Mesodermal cell (in vitro differentiated cells): Measurements from ENCODE around the gene GASK1A.

Experiments used
- H3K27ac ChIP-seq: 2 replicates; pipeline ENCODE4 v1.7.0; 2013; ENCODE audit warnings: mild to moderate bottlenecking, low read depth, low read length, moderate library complexity; ENCODE audit not compliant: severe bottlenecking
- H3K36me3 ChIP-seq: 2 replicates; pipeline ENCODE4 v1.7.1; 2013; ENCODE audit warnings: mild to moderate bottlenecking, low read length, moderate library complexity; ENCODE audit not compliant: control insufficient read depth, insufficient read depth
- H3K4me1 ChIP-seq: one replicate; pipeline ENCODE4 v1.7.1; 2013; ENCODE audit warnings: mild to moderate bottlenecking, low read length; ENCODE audit not compliant: insufficient read depth, control insufficient read depth, poor library complexity, severe bottlenecking
- H3K4me3 ChIP-seq: 2 replicates; pipeline ENCODE4 v1.7.0; 2013; ENCODE audit warnings: low read length, control low read depth, mild to moderate bottlenecking; ENCODE audit not compliant: insufficient read depth, poor library complexity, severe bottlenecking; ENCODE audit errors: extremely low read depth
- H3K9me3 ChIP-seq: 2 replicates; pipeline ENCODE4 v1.7.1; 2013; ENCODE audit warnings: mild to moderate bottlenecking, low read length, moderate library complexity; ENCODE audit not compliant: control insufficient read depth
- WGBS, 2 experiments: methylation state at CpG; one replicate each; pipeline ENCODE4 v1.1.5; 2013; ENCODE audit warnings: missing lambda C conversion rate in 2 of 2; ENCODE audit not compliant: insufficient coverage in 2 of 2; 5-methylcytosine and 5-hydroxymethylcytosine counted together

Gene GASK1A

DNA sequence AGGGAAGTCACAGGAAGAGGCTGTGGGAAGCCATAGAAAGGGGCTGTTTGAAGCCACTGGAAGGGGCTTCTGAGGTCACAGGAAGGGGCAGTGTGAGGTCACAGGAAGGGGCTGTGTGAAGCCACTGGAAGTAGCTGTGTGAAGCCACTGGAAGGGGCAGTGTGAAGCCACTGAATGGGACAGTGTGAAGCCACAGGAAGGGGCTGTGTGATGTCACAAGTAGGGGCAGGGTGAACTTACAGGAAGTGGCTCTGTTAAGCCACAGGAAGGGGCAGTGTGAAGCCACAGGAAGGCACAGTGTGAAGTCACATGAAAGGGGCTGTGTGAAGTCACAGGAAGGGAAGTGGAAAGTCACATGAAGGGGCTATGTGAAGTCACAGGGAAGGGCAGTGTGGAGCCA, 33.1 kb downstream of the GASK1A start:
- H3K36me3 ChIP-seq: no peaks in the 10 kb centered on the region
- peaks cover 43% of the 10 kb centered on the region for H3K9me3 ChIP-seq
- H3K4me3 ChIP-seq: no peak overlapping the region
- no peaks in the 10 kb centered on the region for H3K4me1 ChIP-seq
- no peak overlapping the region for H3K27ac ChIP-seq

DNA sequence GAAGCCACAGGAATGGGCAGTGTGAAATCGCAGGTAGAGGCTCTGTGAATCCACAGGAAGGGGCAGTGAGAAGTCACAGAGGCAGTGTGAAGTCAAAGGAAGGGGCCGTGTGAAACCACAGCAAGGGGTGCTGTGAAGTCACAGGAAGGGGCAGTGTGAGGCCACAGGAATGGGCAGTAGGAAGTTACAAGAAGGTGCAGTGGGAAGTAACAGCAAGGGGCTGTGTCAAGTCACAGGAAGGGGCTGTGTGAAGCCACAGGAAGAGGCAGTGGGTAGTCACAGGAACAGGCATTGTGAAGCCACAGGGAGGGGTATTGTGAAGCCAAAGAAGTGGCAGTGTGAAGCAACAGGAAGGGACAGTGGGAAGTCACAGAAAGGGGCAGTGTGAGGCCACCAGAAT, 34.1 kb downstream of the GASK1A start:
- Histone ChIP-seq H3K27ac (no peak overlapping the region), H3K4me3 (no peak overlapping the region), H3K9me3 (peaks cover 43% of the 10 kb centered on the region), H3K4me1 (no peaks in the 10 kb centered on the region), H3K36me3 (no peaks in the 10 kb centered on the region)
- 82 to 85% methylated on average over 2 of the region's 2 CpGs for WGBS, 2 experiments

DNA sequence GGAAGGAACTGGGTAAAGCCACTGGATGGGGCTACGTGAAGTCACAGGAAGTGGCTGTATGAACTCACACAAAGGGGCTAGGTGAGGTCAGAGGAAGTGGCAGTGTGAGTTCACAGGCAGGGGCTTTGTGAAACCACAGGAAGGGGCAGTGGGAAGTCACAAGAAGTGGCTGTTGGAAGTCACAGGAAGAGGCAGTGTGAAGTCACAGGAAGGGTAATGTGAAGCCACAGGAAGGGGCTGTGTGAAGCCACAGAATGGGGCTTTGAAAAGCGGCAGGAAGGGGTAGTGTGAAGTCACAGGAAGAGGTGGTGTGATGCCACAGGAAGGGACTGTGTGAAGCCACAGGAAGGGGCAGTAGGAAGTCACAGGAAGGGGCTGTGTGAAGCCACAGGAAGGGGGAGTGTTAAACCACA, 34.6 kb downstream of the GASK1A start:
- Histone ChIP-seq H3K4me3 (no peak overlapping the region), H3K9me3 (peaks cover 43% of the 10 kb centered on the region), H3K4me1 (no peaks in the 10 kb centered on the region), H3K36me3 (no peaks in the 10 kb centered on the region), H3K27ac (no peak overlapping the region)
- WGBS, 2 experiments: 74 to 100% methylated on average over 2 of the region's 2 CpGs

DNA sequence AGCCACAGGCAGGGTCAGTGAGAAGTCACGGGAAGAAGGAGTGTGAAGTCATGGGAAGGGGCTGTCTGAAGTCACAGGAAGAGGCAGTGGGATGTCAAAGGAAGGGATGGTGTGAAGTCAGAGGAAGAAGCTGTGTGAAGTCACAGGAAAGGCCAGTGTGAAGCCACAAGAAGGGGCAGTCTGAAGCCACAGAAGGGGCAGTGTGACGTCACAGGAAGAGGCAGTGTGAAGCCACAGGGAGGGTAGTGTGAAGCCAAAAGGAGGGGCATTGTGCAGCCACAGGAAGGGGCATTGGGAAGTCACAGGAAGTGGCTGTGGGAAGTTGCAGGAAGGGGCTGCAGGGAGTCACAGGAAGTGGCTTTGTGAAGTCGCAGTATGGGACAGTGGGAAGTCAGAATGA, 35.1 kb downstream of the GASK1A start:
- Histone ChIP-seq H3K36me3 (no peaks in the 10 kb centered on the region), H3K27ac (no peak overlapping the region), H3K4me3 (no peak overlapping the region), H3K9me3 (peaks cover 43% of the 10 kb centered on the region), H3K4me1 (no peaks in the 10 kb centered on the region)
- 89 to 93% methylated on average over 3 of the region's 3 CpGs for WGBS, 2 experiments

DNA sequence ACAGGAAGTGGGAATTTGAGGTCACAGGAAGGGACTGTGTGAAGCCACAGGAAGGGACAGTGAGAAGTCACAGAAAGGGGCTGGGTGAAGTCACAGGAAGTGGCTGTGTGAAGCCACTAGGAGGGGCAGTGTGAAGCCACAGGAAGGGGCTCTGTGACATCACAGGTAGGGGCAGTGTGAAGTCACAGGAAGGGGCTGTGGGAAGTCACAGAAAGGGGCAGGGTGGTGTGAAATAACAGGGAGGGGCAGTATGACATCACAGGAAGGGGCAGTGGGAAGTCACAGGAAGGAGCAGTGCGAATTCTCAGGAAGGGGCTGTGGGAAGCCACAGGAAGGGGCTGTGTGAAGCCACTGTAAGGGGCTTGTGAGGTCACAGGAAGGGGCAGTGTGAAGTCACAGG, 35.8 kb downstream of the GASK1A start:
- 88 to 92% methylated on average over 1 of the region's 1 CpG for WGBS, 2 experiments

DNA sequence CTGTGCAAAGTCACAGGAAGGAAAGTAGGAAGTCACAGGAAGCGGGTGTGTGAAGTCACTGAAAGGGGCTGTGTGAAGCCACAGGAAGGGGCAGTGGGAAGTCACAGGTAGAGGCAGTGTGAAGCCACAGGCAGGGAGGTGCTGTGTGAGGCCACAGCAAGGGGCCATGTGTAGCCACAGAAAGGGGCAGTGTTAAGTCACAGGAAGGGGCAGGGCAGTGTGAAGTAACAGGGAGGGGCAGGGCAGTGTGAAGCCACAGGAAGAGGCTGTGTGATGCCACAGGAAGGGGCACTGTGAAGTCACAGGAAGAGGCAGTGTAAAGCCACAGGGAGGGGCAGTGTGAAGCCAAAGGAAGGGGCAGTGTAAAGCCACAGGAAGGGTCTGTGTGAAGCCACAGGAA, 36.5 kb downstream of the GASK1A start:
- Histone ChIP-seq H3K9me3 (peaks cover 43% of the 10 kb centered on the region), H3K4me3 (no peak overlapping the region), H3K27ac (no peak overlapping the region), H3K36me3 (no peaks in the 10 kb centered on the region), H3K4me1 (no peaks in the 10 kb centered on the region)
- 100% methylated on average over 1 of the region's 1 CpG for WGBS, 2 experiments

More for the DNA sequence above, 35.8 kb downstream of the GASK1A start:
- H3K9me3 ChIP-seq: peaks cover 43% of the 10 kb centered on the region
- H3K27ac ChIP-seq: no peak overlapping the region
- no peaks in the 10 kb centered on the region for H3K4me1 ChIP-seq
- no peak overlapping the region for H3K4me3 ChIP-seq
- no peaks in the 10 kb centered on the region for H3K36me3 ChIP-seq

DNA sequence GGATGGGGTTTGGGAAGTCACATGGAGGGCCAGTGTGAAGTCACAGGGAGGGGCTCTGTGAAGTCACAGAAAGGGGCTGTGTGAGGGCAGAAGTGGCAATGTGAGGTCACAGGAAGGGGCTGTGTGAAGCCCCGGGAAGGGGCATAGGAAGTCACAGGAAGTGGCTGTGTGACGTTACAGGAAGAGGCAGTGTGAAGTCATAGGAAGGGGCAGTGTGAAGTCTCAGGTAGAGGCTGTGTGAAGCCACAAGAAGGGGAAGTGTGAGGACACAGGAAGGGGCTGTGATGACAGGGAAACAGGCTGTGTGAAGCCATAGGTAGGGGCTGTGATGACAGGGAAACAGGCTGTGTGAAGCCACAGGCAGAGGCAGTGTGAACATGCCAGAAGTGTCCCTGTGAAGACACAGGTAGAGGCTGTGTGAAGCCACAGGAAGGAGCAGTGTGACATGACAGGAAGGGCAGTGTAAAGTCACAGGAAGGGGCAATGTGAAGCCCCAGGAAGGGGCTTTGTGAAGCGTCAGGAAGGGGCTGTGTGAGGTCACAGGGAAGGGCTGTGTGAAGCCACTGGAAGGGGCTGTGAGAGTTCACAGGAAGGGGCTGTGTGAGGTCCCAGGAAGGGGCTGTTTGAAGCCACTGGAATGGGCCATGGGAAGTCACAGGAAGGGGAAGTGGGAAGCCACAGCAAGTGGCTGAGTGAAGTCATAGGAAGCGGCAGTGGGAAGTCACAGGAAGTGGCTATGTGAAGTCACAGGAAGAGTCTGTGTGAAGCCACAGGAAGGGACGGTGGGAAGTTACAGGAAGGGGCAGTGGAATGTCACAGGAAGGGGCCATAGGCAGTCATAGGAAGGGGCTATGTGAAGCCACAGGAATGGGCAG, 37.1 kb downstream of the GASK1A start:
- Histone ChIP-seq H3K9me3 (peaks cover 43% of the 10 kb centered on the region), H3K27ac (no peak overlapping the region), H3K4me3 (no peak overlapping the region), H3K4me1 (no peaks in the 10 kb centered on the region), H3K36me3 (no peaks in the 10 kb centered on the region)
- 81 to 87% methylated on average over 5 of the region's 5 CpGs for WGBS, 2 experiments

DNA sequence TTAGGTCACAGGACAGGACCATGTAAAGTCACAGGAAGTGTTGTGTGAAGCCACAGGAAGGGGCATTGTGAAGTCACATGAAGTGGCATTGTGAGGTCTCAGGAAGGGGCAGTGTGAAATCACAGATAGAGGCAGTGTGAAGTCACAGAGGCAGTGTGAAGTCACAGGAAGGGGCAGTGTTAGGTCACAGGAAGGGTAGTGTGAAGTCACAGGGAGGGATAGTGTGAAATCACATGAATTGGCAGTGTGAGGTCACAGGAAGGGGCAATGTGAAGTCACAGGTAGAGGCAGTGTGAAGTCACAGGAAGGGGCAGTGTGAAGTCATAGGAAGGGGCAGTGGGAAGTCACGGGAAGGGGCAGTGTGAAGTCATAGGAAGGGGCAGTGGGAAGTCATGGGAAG, 37.9 kb downstream of the GASK1A start:
- Histone ChIP-seq H3K4me1 (no peaks in the 10 kb centered on the region), H3K4me3 (no peak overlapping the region), H3K9me3 (peaks cover 49% of the 10 kb centered on the region), H3K36me3 (no peaks in the 10 kb centered on the region), H3K27ac (no peak overlapping the region)
- 79 to 80% methylated on average over 1 of the region's 1 CpG for WGBS, 2 experiments

DNA sequence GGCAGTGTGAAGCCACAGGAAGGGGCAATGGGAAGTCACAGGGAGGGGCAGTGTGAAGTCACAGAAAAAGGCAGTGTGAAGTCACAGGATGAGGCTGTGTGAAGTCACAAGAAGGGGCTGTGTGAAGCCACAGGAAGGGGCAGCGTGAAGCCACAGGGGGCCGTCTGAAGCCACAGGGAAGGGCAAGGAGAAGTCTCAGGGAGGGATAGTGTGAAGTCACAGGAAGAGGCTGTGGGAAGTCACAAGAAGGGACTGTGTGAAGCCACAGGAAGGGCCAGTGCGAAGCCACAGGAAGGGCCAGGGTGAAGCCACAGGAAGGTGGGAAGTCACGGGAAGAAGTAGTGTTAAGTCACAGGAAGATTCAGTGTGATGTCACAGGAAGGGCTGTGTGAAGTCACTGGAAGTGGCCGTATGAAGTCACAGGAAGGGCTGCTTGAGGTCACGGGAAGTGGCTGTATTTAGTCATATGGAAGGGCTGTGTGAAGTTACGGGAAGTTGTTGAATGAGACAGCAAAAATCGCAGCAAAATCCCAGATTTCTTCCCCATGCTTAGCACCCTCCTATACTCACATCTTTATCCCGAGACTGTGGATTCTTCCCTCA, 38.6 kb downstream of the GASK1A start:
- WGBS, 2 experiments: 85 to 94% methylated on average over 5 of the region's 9 CpGs
- Histone ChIP-seq H3K4me3 (no peak overlapping the region), H3K9me3 (peaks cover 49% of the 10 kb centered on the region), H3K27ac (no peak overlapping the region), H3K4me1 (no peaks in the 10 kb centered on the region), H3K36me3 (no peaks in the 10 kb centered on the region)

DNA sequence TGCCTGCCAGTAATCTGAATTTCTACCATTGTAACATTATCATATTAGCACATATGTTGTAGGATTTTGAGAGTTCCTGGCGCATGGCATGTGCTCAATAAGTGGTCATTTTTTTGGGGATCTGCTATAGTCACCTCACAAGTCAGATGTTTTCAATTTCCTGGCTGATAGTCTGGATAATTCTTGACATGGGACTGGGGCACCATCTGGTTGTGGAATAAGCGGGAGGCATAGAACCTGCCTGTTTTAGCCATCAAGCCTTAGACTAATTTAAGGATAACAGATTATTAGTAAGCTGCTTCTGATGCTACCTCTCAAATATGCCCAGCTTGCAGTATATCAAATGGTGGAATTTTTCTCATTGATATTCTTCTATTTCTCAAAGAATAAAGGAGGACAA, 39.1 kb downstream of the GASK1A start:
- no peaks in the 10 kb centered on the region for H3K36me3 ChIP-seq
- no CpG with 5 or more reads among the region's 2 CpGs for WGBS, 2 experiments

More for the DNA sequence above, 39.1 kb downstream of the GASK1A start:
- Histone ChIP-seq H3K4me3 (no peak overlapping the region), H3K9me3 (peaks cover 46% of the 10 kb centered on the region), H3K27ac (no peak overlapping the region), H3K4me1 (no peaks in the 10 kb centered on the region)
